H1 (cell line): Measurements from ENCODE around the gene FAM81B. TPM values are rescaled to one million over a fixed set of nuclear protein-coding genes. Genes with fewer than 3 reads are reported as not detected.

Experiments used
- CTCF ChIA-PET: fragments of 300-600 bp; sonication (Branson Sonifier 250); formaldehyde crosslinking; loops from one replicate; lab custom pipeline; 2021; ENCODE audit not compliant: partially characterized antibody; lab: Charles Lee
- POLR2A ChIA-PET: fragments of 300-600 bp; sonication (Branson Sonifier 250); formaldehyde crosslinking; loops from one replicate; lab custom pipeline; 2021; ENCODE audit warnings: inconsistent platforms; ENCODE audit not compliant: partially characterized antibody; lab: Charles Lee
- DNase-seq, 2 experiments: peaks; one replicate each; pipeline versions ENCODE4 v3.0.0 to v3.0.0-alpha.2; 2010 to 2022; ENCODE audit warnings: low spot score in 2 of 2, low read depth in 1 of 2, mixed read lengths in 1 of 2
- FAIRE-seq: peaks from 2 replicates; lab custom pipeline; 2011; peaks lifted over from hg19 to GRCh38; lab: Jason Lieb, UNC
- H2AFZ ChIP-seq: 2 replicates; pipeline ENCODE4 v1.8.1; 2012; ENCODE audit warnings: low read length, inconsistent platforms
- H2AK5ac ChIP-seq: 2 replicates; pipeline ENCODE4 v1.6.1; 2013; ENCODE audit warnings: low read depth, low read length
- H2BK120ac ChIP-seq: replicated peaks from 2 replicates; pipeline ENCODE3; 2013; ENCODE audit warnings: low read depth, low read length, inconsistent platforms
- H2BK12ac ChIP-seq: 2 replicates; pipeline ENCODE4 v1.6.1; 2013; ENCODE audit warnings: low read depth, low read length
- H2BK15ac ChIP-seq: 2 replicates; pipeline ENCODE4 v1.6.1; 2013; ENCODE audit warnings: low read length
- H2BK20ac ChIP-seq: 2 replicates; pipeline ENCODE4 v1.6.1; 2013; ENCODE audit warnings: low read length
- H2BK5ac ChIP-seq: 2 replicates; pipeline ENCODE4 v1.6.1; 2013; ENCODE audit warnings: low read depth, low read length
- H3K14ac ChIP-seq: 2 replicates; pipeline ENCODE4 v1.6.1; 2013; ENCODE audit warnings: inconsistent platforms; ENCODE audit not compliant: insufficient read length
- H3K18ac ChIP-seq: 2 replicates; pipeline ENCODE4 v1.6.1; 2013; ENCODE audit warnings: low read length; ENCODE audit errors: extremely low read depth
- H3K23ac ChIP-seq: 2 replicates; pipeline ENCODE4 v1.6.1; 2013; ENCODE audit warnings: inconsistent platforms; ENCODE audit not compliant: insufficient read length
- H3K23me2 ChIP-seq: 2 replicates; pipeline ENCODE4 v1.6.1; 2013; ENCODE audit warnings: low read depth, low read length
- H3K27ac ChIP-seq: 2 replicates; pipeline ENCODE4 v1.6.1; 2011; ENCODE audit warnings: low read depth, low read length, inconsistent platforms
- H3K27me3 ChIP-seq, 4 experiments: replicated peaks in 1 of 4; 1 replicate in 1 of 4; 2 replicates in 3 of 4; pipeline versions ENCODE4 v1.6.1 to v1.8.1; 2011 to 2013; ENCODE audit warnings: low read length in 3 of 4, mild to moderate bottlenecking in 3 of 4, inconsistent platforms in 2 of 4, mixed read lengths in 2 of 4, moderate library complexity in 1 of 4; ENCODE audit not compliant: control insufficient read depth in 3 of 4, insufficient read depth in 3 of 4; ENCODE audit errors: extremely low read depth in 1 of 4
- H3K36me3 ChIP-seq, 4 experiments: 2 replicates each; pipeline versions ENCODE4 v1.6.1 to v1.8.1; 2011 to 2013; ENCODE audit warnings: mild to moderate bottlenecking in 4 of 4, low read length in 3 of 4, moderate library complexity in 2 of 4, control low read depth in 1 of 4, inconsistent platforms in 1 of 4; ENCODE audit not compliant: insufficient read depth in 4 of 4, control insufficient read depth in 2 of 4
- H3K4ac ChIP-seq: replicated peaks from 2 replicates; pipeline ENCODE3; 2013; ENCODE audit warnings: low read length, low read depth, mixed read lengths, inconsistent platforms; ENCODE audit not compliant: insufficient read length
- H3K4me1 ChIP-seq, 4 experiments: replicated peaks in 1 of 4; 1 replicate in 1 of 4; 2 replicates in 3 of 4; pipeline versions ENCODE4 v1.6.1 to v1.8.1; 2011 to 2013; ENCODE audit warnings: low read length in 3 of 4, inconsistent platforms in 2 of 4, mixed read lengths in 1 of 4; ENCODE audit not compliant: insufficient read depth in 4 of 4, control insufficient read depth in 3 of 4
- H3K4me2 ChIP-seq, 2 experiments: 2 replicates each; pipeline versions ENCODE4 v1.6.1 to v1.8.1; 2011 to 2013; ENCODE audit warnings: low read depth in 2 of 2, low read length in 2 of 2, control low read depth in 1 of 2, inconsistent platforms in 1 of 2, mild to moderate bottlenecking in 1 of 2; ENCODE audit not compliant: insufficient read depth in 1 of 2
- H3K4me3 ChIP-seq, 4 experiments: fragments of 200-600, 300-600 bp in 1 of 4; sonication (generic), shearing (Covaris generic), sonication (Bioruptor Twin) in 1 of 4; 2 replicates each; pipeline versions ENCODE4 v1.5.1 to v1.8.1; 2011 to 2016; ENCODE audit warnings: low read length in 4 of 4, low read depth in 3 of 4, control low read depth in 2 of 4, inconsistent platforms in 2 of 4, mild to moderate bottlenecking in 2 of 4, mixed read lengths in 1 of 4, moderate library complexity in 1 of 4; ENCODE audit not compliant: insufficient read depth in 2 of 4; ENCODE audit errors: extremely low read depth in 1 of 4
- H3K56ac ChIP-seq: replicated peaks from 2 replicates; pipeline ENCODE3; 2013; ENCODE audit warnings: low read depth, mild to moderate bottlenecking, mixed read lengths, low read length, inconsistent platforms; ENCODE audit not compliant: insufficient read length
- H3K79me1 ChIP-seq: 2 replicates; pipeline ENCODE4 v1.6.1; 2013; ENCODE audit warnings: low read depth, low read length, control low read depth
- H3K79me2 ChIP-seq, 2 experiments: 2 replicates each; pipeline versions ENCODE4 v1.6.1 to v1.8.1; 2012 to 2013; ENCODE audit warnings: low read length in 2 of 2, mild to moderate bottlenecking in 2 of 2, inconsistent platforms in 1 of 2; ENCODE audit not compliant: insufficient read depth in 2 of 2, control insufficient read depth in 1 of 2
- H3K9ac ChIP-seq, 4 experiments: replicated peaks in 1 of 4; 1 replicate in 1 of 4; 2 replicates in 3 of 4; pipeline versions ENCODE4 v1.6.1 to v1.8.1; 2011 to 2013; ENCODE audit warnings: low read depth in 3 of 4, low read length in 3 of 4, control low read depth in 2 of 4, mild to moderate bottlenecking in 2 of 4, moderate library complexity in 2 of 4, inconsistent platforms in 1 of 4; ENCODE audit errors: extremely low read depth in 1 of 4
- H3K9me3 ChIP-seq, 2 experiments: 2 replicates each; pipeline versions ENCODE4 v1.6.1 to v1.8.1; 2012 to 2013; ENCODE audit warnings: mild to moderate bottlenecking in 2 of 2, moderate library complexity in 2 of 2, control low read depth in 1 of 2, inconsistent platforms in 1 of 2, low read depth in 1 of 2, low read length in 1 of 2, mixed read lengths in 1 of 2; ENCODE audit not compliant: insufficient read depth in 2 of 2
- H4K20me1 ChIP-seq, 2 experiments: replicated peaks in 1 of 2; 2 replicates each; pipeline versions ENCODE3 to v1.8.1; 2011 to 2013; ENCODE audit warnings: inconsistent platforms in 2 of 2, low read length in 2 of 2, mild to moderate bottlenecking in 1 of 2; ENCODE audit not compliant: insufficient read depth in 2 of 2, control insufficient read depth in 1 of 2
- H4K5ac ChIP-seq: 2 replicates; pipeline ENCODE4 v1.6.1; 2013; ENCODE audit warnings: low read length, low read depth, mixed read lengths, inconsistent platforms; ENCODE audit not compliant: insufficient read length
- H4K8ac ChIP-seq: 2 replicates; pipeline ENCODE4 v1.8.0; 2013; ENCODE audit warnings: mild to moderate bottlenecking, moderate library complexity, low read length, inconsistent platforms; ENCODE audit not compliant: insufficient read depth; ENCODE audit errors: extremely low read depth
- H4K91ac ChIP-seq: replicated peaks from 2 replicates; pipeline ENCODE3; 2013; ENCODE audit warnings: low read length, mixed read lengths, inconsistent platforms; ENCODE audit not compliant: insufficient read length
- BRCA1 ChIP-seq: IDR thresholded peaks from 2 replicates; pipeline ENCODE4 v1.6.1; 2012; ENCODE audit warnings: low read depth, low read length, improper control_type of control experiment
- CBX5 ChIP-seq: fragments of 300-800, 300-1000 bp; sonication (generic); IDR thresholded peaks from 2 replicates; pipeline ENCODE4 v1.7.1; 2016; ENCODE audit warnings: antibody characterized with exemption, low read length, low read depth
- CEBPB ChIP-seq: IDR thresholded peaks from 2 replicates; pipeline ENCODE4 v1.6.1; 2012; ENCODE audit warnings: low read depth, low read length
- CREB1 ChIP-seq: IDR thresholded peaks from 2 replicates; pipeline ENCODE4 v1.6.1; 2012; ENCODE audit warnings: inconsistent platforms
- NANOG ChIP-seq: IDR thresholded peaks from 2 replicates; pipeline ENCODE4 v1.6.1; 2011; ENCODE audit warnings: low read length, low read depth, mild to moderate bottlenecking, inconsistent platforms; ENCODE audit not compliant: insufficient read depth, poor library complexity, severe bottlenecking
- POLR2A ChIP-seq, 2 experiments: IDR thresholded peaks; 1 replicate in 1 of 2; 2 replicates in 1 of 2; pipeline ENCODE4 v1.6.1; 2011; ENCODE audit warnings: low read depth in 2 of 2, low read length in 2 of 2, mild to moderate bottlenecking in 2 of 2; ENCODE audit errors: control extremely low read depth in 1 of 2
- RBBP5 ChIP-seq: IDR thresholded peaks from 2 replicates; pipeline ENCODE4 v1.7.1; 2012; ENCODE audit warnings: low read depth, mild to moderate bottlenecking, inconsistent platforms, low read length, moderate library complexity, borderline replicate concordance
- RNF2 ChIP-seq: fragments of 200-900, 300-1000 bp; sonication (generic); IDR thresholded peaks from 2 replicates; pipeline ENCODE4 v1.7.1; 2016; ENCODE audit warnings: borderline replicate concordance, low read depth, mild to moderate bottlenecking, antibody characterized with exemption, low read length; ENCODE audit not compliant: poor library complexity, severe bottlenecking; ENCODE audit errors: missing control alignments
- SRF ChIP-seq: IDR thresholded peaks from 2 replicates; pipeline ENCODE4 v1.6.1; 2011; ENCODE audit warnings: mild to moderate bottlenecking, low read depth, low read length, moderate library complexity
- SUZ12 ChIP-seq: fragments of 200-600 bp; sonication (generic); IDR thresholded peaks from 2 replicates; pipeline ENCODE4 v1.6.1; 2012; ENCODE audit warnings: mild to moderate bottlenecking, inconsistent platforms, low read length, moderate library complexity, mixed read lengths
- TBP ChIP-seq: IDR thresholded peaks from 2 replicates; pipeline ENCODE4 v1.6.1; 2011; ENCODE audit warnings: low read depth, low read length, improper control_type of control experiment
- WGBS, 2 experiments: shearing (Covaris generic) in 1 of 2; methylation state at CpG; one replicate each; pipeline versions ENCODE4 v1.1.6 to v1.1.7; 2013 to 2015; ENCODE audit warnings: low lambda C conversion rate in 2 of 2, mixed read lengths in 2 of 2, inconsistent platforms in 1 of 2, low coverage in 1 of 2, missing lambda C conversion rate in 1 of 2; ENCODE audit not compliant: insufficient replicate concordance in 2 of 2, insufficient coverage in 1 of 2, insufficient read length in 1 of 2; ENCODE audit errors: extremely low coverage in 1 of 2, missing lambda C conversion rate in 1 of 2; 5-methylcytosine and 5-hydroxymethylcytosine counted together
- polyA plus RNA-seq, 7 experiments: library from polyadenylated mRNA; depleted of rRNA in 3 of 7; stranded (reverse) in 5 of 7; unstranded in 2 of 7; fragments of >200 nt in 5 of 7; fragments of 200-250 nt in 2 of 7; gene quantifications; 1 replicate in 5 of 7; 2 replicates in 1 of 7; 4 replicates in 1 of 7; pipeline versions ENCODE4 v1.2.1 to v1.2.3, GENCODE V29; 2011 to 2013; ENCODE audit warnings: missing spikeins in 2 of 7, mixed read lengths in 2 of 7
- total RNA-seq: library from RNA; stranded (reverse); fragmentation: NEBNext Ultra II Directional; extraction: Animal tissue kit (Norgen Biotek cat#: 25700); gene quantifications from 2 replicates; pipeline ENCODE4 v1.2.1, GENCODE V29; 2021
- TF ChIP-seq, protein P1 (sequence below): IDR thresholded peaks from 2 replicates; pipeline ENCODE4 v1.6.1; 2012; ENCODE audit warnings: inconsistent platforms
- TF ChIP-seq, protein P2 (sequence below): IDR thresholded peaks from 2 replicates; pipeline ENCODE4 v1.6.1; 2012; ENCODE audit warnings: inconsistent platforms

Gene FAM81B
- total and polyA plus RNA-seq, 2 of the 8 experiments (the other 6 are each of a cell fraction or from before 2014, with no cell fraction given): not detected

DNA sequence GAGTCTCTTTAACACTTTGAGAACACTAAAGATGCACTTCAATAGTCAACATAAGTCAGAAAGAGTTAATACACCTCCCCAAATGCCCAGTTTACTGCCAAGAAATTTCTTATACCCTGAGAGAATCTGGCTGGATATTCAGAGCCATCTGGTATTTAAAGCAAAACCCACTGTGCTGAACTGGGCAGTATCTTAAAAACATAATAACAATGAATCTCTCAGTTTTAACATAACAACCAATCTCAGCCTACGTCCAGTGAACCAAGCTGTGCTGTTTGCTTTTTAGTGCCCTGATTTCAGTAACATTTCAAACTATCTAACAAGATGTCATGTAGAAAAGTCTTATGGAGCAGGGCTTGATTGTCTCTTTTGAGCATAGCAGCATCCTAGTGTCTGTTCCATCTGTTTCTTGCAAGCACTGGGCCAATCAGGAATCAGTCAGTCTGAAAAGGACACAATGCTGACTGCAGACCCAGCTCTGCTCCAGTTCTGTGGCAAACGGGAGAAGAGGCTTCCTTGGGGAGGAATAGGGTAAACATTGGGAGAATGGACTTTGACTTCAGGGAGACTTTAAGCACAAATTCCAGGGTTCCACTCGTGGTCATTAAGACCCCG, 43.6 kb upstream of the FAM81B start:
- no peak for FAIRE-seq
- TF ChIP-seq, protein P1, sequence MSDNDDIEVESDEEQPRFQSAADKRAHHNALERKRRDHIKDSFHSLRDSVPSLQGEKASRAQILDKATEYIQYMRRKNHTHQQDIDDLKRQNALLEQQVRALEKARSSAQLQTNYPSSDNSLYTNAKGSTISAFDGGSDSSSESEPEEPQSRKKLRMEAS: no peak
- TF ChIP-seq TBP (no peak), POLR2A (IDR thresholded peaks at IDR 0.05; ENCODE audit: control extremely low read depth in 1 of 2, low read depth in 2 of 2, low read length in 2 of 2) (no peak), SRF (no peak), CBX5 (no peak), SUZ12 (no peak), NANOG (no peak), RNF2 (no peak), RBBP5 (no peak), BRCA1 (no peak), CREB1 (no peak), CEBPB (no peak)
- TF ChIP-seq, protein P2, sequence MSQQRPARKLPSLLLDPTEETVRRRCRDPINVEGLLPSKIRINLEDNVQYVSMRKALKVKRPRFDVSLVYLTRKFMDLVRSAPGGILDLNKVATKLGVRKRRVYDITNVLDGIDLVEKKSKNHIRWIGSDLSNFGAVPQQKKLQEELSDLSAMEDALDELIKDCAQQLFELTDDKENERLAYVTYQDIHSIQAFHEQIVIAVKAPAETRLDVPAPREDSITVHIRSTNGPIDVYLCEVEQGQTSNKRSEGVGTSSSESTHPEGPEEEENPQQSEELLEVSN: no peak

More for the DNA sequence above, 43.6 kb upstream of the FAM81B start:
- H3K4me2 ChIP-seq: no peak overlapping the region
- no peak overlapping the region for H2BK120ac ChIP-seq
- H3K4me1 ChIP-seq: no peaks in the 10 kb centered on the region
- H3K27ac ChIP-seq: no peak overlapping the region
- no peak overlapping the region for H3K18ac ChIP-seq
- no peaks in the 10 kb centered on the region for H3K79me2 ChIP-seq
- H2BK5ac ChIP-seq: no peak overlapping the region
- H2AK5ac ChIP-seq: no peak overlapping the region
- CTCF ChIA-PET: interaction anchor here (1.6 kb wide), 1 partner anchor 9 kb away, joined by 5 read pairs; no protein-coding TSS in a partner anchor
- WGBS, 2 experiments: 83% methylated on average over 4 of the region's 4 CpGs; no CpG with 5 or more reads in 1 of the 2 experiments
- H2BK12ac ChIP-seq: no peak overlapping the region
- no peak overlapping the region for H3K4me3 ChIP-seq
- H3K23me2 ChIP-seq: no peaks in the 10 kb centered on the region
- no peak overlapping the region for H4K8ac ChIP-seq
- POLR2A ChIA-PET: interaction anchor here (0.5 to 1.8 kb wide), 2 partner anchors 45 to 92 kb away, joined by 3 to 4 read pairs; no protein-coding TSS in a partner anchor
- H3K23ac ChIP-seq: no peak overlapping the region
- no peak overlapping the region for H2BK15ac ChIP-seq
- no peak overlapping the region for H3K56ac ChIP-seq
- no peaks in the 10 kb centered on the region for H3K79me1 ChIP-seq
- no peaks in the 10 kb centered on the region for H3K36me3 ChIP-seq
- H3K4ac ChIP-seq: no peak overlapping the region
- 0 out of 4 replicates have a peak, but pooled peaks cover 0 to 3% of the 10 kb centered on the region in 2 experiments for H3K9me3 ChIP-seq
- H4K20me1 ChIP-seq: no peaks in the 10 kb centered on the region
- H3K27me3 ChIP-seq: no peaks in the 10 kb centered on the region
- H3K14ac ChIP-seq: no peak overlapping the region
- DNase-seq: no peak
- H4K91ac ChIP-seq: no peak overlapping the region
- H2BK20ac ChIP-seq: no peak overlapping the region
- peak overlapping the region; percentile 41; the same call in 1 of the 2 replicates for H2AFZ ChIP-seq
- no peak overlapping the region for H3K9ac ChIP-seq
- H4K5ac ChIP-seq: no peak overlapping the region
